K562 (cell line): ENCODE data around the gene C16orf74. TPM values are rescaled to one million over a fixed set of nuclear protein-coding genes. Genes with fewer than 3 reads are reported as not detected.

ENCODE experiments used
- ATAC-seq: fragments of 200-7000 bp; cut with Tn5 transposase; 3 replicates; pipeline ENCODE4 v1.9.1; 2020; ENCODE audit warnings: moderate library complexity
- BruUV-seq: library from RNA; stranded (reverse); fragments of 400-500 nt; replicated peaks from 2 replicates; lab custom pipeline; 2021; lab: Mats Ljungman, UMichigan
- CTCF ChIA-PET: fragments of 300-600 bp; formaldehyde crosslinking; extraction: SDS; loops from one replicate; lab custom pipeline; 2021; ENCODE audit warnings: low intra/inter-chr PET ratio; lab: Yijun Ruan, JAX
- POLR2A ChIA-PET: fragments of 300-600, 350-650 bp; sonication (Branson Sonifier 250); formaldehyde crosslinking; extraction: SDS; loops from one replicate; lab custom pipeline; 2021; ENCODE audit warnings: antibody characterized with exemption, inconsistent platforms; lab: Yijun Ruan, JAX
- DNase-seq, 4 experiments: peaks; one replicate each; pipeline versions ENCODE4 v3.0.0 to v3.0.0-alpha.2; 2011 to 2018; ENCODE audit warnings: low spot score in 3 of 4, mixed read lengths in 3 of 4; ENCODE audit errors: extremely low read depth in 1 of 4
- FAIRE-seq: peaks from 2 replicates; lab custom pipeline; 2011; peaks lifted over from hg19 to GRCh38; lab: Jason Lieb, UNC
- H2AFZ ChIP-seq: 2 replicates; pipeline ENCODE4 v1.6.0; 2011; ENCODE audit warnings: low read depth, low read length, control low read depth, inconsistent platforms
- H3K27ac ChIP-seq: fragments of 200-600 bp; 3 replicates; pipeline ENCODE4 v1.8.0; 2011; ENCODE audit warnings: low read depth, mild to moderate bottlenecking, control low read depth, inconsistent platforms, low read length, moderate library complexity, mixed read lengths; ENCODE audit errors: extremely low read depth
- H3K27me3 ChIP-seq, 2 experiments: fragments of 300-600 bp in 1 of 2; 2 replicates in 1 of 2; 3 replicates in 1 of 2; pipeline versions ENCODE4 v1.6.0 to v1.8.0; 2011; ENCODE audit warnings: inconsistent platforms in 2 of 2, low read length in 2 of 2, mild to moderate bottlenecking in 1 of 2, mixed read lengths in 1 of 2, moderate library complexity in 1 of 2; ENCODE audit not compliant: control insufficient read depth in 2 of 2, insufficient read depth in 2 of 2
- H3K36me3 ChIP-seq: fragments of 300-600 bp; 3 replicates; pipeline ENCODE4 v1.8.0; 2011; ENCODE audit warnings: mild to moderate bottlenecking, low read length, inconsistent platforms; ENCODE audit not compliant: control insufficient read depth, insufficient read depth
- H3K4me1 ChIP-seq, 2 experiments: fragments of 200-600 bp in 1 of 2; replicated peaks in 1 of 2; 2 replicates in 1 of 2; 3 replicates in 1 of 2; pipeline versions ENCODE4 v1.5.1 to v1.8.0; 2011; ENCODE audit warnings: inconsistent platforms in 2 of 2, low read length in 2 of 2, mild to moderate bottlenecking in 1 of 2, mixed read lengths in 1 of 2, moderate library complexity in 1 of 2; ENCODE audit not compliant: control insufficient read depth in 2 of 2, insufficient read depth in 2 of 2
- H3K4me2 ChIP-seq: 2 replicates; pipeline ENCODE4 v1.6.1; 2011; ENCODE audit warnings: low read length, control low read depth, inconsistent platforms, mixed read lengths; ENCODE audit not compliant: insufficient read depth
- H3K4me3 ChIP-seq: fragments of 200-600 bp; sonication (generic), shearing (Covaris generic); 2 replicates; pipeline ENCODE4 v1.5.1; 2016; ENCODE audit warnings: control low read depth, inconsistent platforms
- H3K79me2 ChIP-seq: fragments of 200-600 bp; 3 replicates; pipeline ENCODE4 v1.8.0; 2011; ENCODE audit warnings: low read length, inconsistent platforms; ENCODE audit not compliant: control insufficient read depth, insufficient read depth
- H3K9ac ChIP-seq, 2 experiments: 2 replicates each; pipeline versions ENCODE4 v1.6.0 to v1.6.1; 2011; ENCODE audit warnings: low read depth in 2 of 2, low read length in 2 of 2, control low read depth in 1 of 2, inconsistent platforms in 1 of 2, mild to moderate bottlenecking in 1 of 2, mixed read lengths in 1 of 2; ENCODE audit not compliant: insufficient read depth in 1 of 2
- H3K9me1 ChIP-seq: one replicate; pipeline ENCODE4 v1.6.0; 2011; ENCODE audit warnings: inconsistent platforms, mild to moderate bottlenecking, low read length, moderate library complexity; ENCODE audit not compliant: control insufficient read depth, insufficient read depth
- H3K9me3 ChIP-seq: replicated peaks from 2 replicates; pipeline ENCODE4 v1.5.1; 2011; ENCODE audit warnings: low read depth, low read length, inconsistent platforms; ENCODE audit not compliant: control insufficient read depth, insufficient read depth
- H4K20me1 ChIP-seq: replicated peaks from 2 replicates; pipeline ENCODE4 v1.6.1; 2011; ENCODE audit warnings: low read length, inconsistent platforms, mixed read lengths; ENCODE audit not compliant: control insufficient read depth, insufficient read depth
- CXXC5 ChIP-seq: fragments of 250-450 bp; sonication (Bioruptor Pico); IDR thresholded peaks from 2 replicates; pipeline ENCODE4 v1.8.0; 2022; ENCODE audit warnings: inconsistent platforms, mild to moderate bottlenecking, moderate library complexity
- WGBS: fragments of 100-300 bp; shearing (Covaris generic); methylation state at CpG from one replicate; pipeline ENCODE4 v1.1.6; 2016; ENCODE audit warnings: low coverage, mixed read lengths; ENCODE audit not compliant: insufficient coverage; ENCODE audit errors: missing lambda C conversion rate; 5-methylcytosine and 5-hydroxymethylcytosine counted together
- in situ Hi-C: fragments of 300-500 bp; cut with MboI; formaldehyde crosslinking; loops from 4 replicates; pipeline ENCODE4 v1.15.0; 2018; ENCODE audit warnings: inconsistent platforms, mixed read lengths
- intact Hi-C: fragments of 100-400 bp; cut with micrococcal nuclease; formaldehyde crosslinking; loops from 2 replicates; pipeline ENCODE4 v1.14.2; 2022
- microRNA counts: library from miRNA; unstranded; fragments of <30 nt; microRNA quantifications from one replicate; lab custom pipeline; 2016
- microRNA-seq: library from miRNA; unstranded; fragments of <30 nt; microRNA quantifications from one replicate; pipeline ENCODE4, GENCODE V29; 2018; ENCODE audit warnings: borderline microRNAs expressed
- polyA plus RNA-seq, 8 experiments: library from polyadenylated mRNA; depleted of rRNA in 4 of 8; stranded (reverse) in 5 of 8; unstranded in 3 of 8; fragments of >200 nt; fragmentation: Nextera tagmentation in 2 of 8; fragmentation: Illumina TruSeq in 1 of 8; extraction: Ambion mirVana in 2 of 8; extraction: Trizol in 1 of 8; gene quantifications; 2 replicates each; pipeline versions ENCODE4 v1.2.1 to v1.2.3, GENCODE V29; 2011 to 2014; ENCODE audit warnings: inconsistent platforms in 1 of 8, missing spikeins in 1 of 8
- small RNA-seq: library from RNA; depleted of rRNA; stranded (forward); fragments of <200 nt; gene quantifications from one replicate; pipeline ENCODE3, GENCODE V24; 2014
- total RNA-seq, 7 experiments: library from RNA; depleted of rRNA in 6 of 7; stranded (reverse); fragments of >200 nt in 6 of 7; fragmentation: Illumina TruSeq in 2 of 7; extraction: Trizol in 2 of 7; gene quantifications; 2 replicates each; pipeline versions ENCODE4 v1.2.1 to v1.2.3, GENCODE V29; 2011 to 2021; ENCODE audit warnings: low replicate concordance in 1 of 7
- TF ChIP-seq, protein P1 (sequence below): sonication (generic); IDR thresholded peaks from 2 replicates; pipeline ENCODE4 v1.6.1; 2016

C16orf74 gene
- total and polyA plus RNA-seq, 9 of the 15 experiments (the other 6 are each of a cell fraction or from before 2014, with no cell fraction given), result not detected

GRCh38 chr16:85657996-85658395 is 92.9 kb downstream of the C16orf74 start:
- Histone ChIP-seq H2AFZ (no peak overlapping the region), H4K20me1 (peaks cover 52% of the 10 kb centered on the region), H3K4me1 (peaks cover 0 to 48% of the 10 kb centered on the region in 2 experiments; a peak in 3 of 5 replicates), H3K4me3 (no peak overlapping the region), H3K27me3 (no peaks in the 10 kb centered on the region), H3K9me3 (no peaks in the 10 kb centered on the region), H3K36me3 (peaks cover 98% of the 10 kb centered on the region), H3K9me1 (peaks cover 4% of the 10 kb centered on the region), H3K79me2 (peaks cover 46% of the 10 kb centered on the region), H3K9ac (no peak overlapping the region), H3K27ac (no peak overlapping the region)
- POLR2A ChIA-PET, result interaction anchor here (1.1 to 3.1 kb wide), 3 partner anchors 8 to 21 kb away, joined by 3 to 10 read pairs (median 9); no protein-coding TSS in a partner anchor
- ATAC-seq (no peak), DNase-seq (no peak), FAIRE-seq (no peak)
- in situ Hi-C loops, result no loop called here
- CTCF ChIA-PET, result no interaction called here
- WGBS, result 88% methylated on average over 3 of the region's 3 CpGs
- intact Hi-C loops, result no loop called here
- no TSS peak for BruUV-seq
- TF ChIP-seq, protein P1, sequence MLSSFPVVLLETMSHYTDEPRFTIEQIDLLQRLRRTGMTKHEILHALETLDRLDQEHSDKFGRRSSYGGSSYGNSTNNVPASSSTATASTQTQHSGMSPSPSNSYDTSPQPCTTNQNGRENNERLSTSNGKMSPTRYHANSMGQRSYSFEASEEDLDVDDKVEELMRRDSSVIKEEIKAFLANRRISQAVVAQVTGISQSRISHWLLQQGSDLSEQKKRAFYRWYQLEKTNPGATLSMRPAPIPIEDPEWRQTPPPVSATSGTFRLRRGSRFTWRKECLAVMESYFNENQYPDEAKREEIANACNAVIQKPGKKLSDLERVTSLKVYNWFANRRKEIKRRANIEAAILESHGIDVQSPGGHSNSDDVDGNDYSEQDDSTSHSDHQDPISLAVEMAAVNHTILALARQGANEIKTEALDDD, result no peak
- TF ChIP-seq CXXC5, result no peak
- TF ChIP-seq, all 486 proteins: peak for 0
- H3K4me2 ChIP-seq, result no peak overlapping the region

MicroRNAs within 50 kb of the gene (microRNA counts, 767-probe panel; counts per million panel counts)
- not detected for microRNA hsa-miR-1910 (lab: Ali Mortazavi, UCI)

Small RNAs within 50 kb of the gene (microRNA-seq; reads per million reads assigned to microRNA genes)
- not detected for gene MIR1910

Small RNAs within 50 kb of the gene (small RNA-seq; reads per million reads assigned to genes)
- not detected for gene RN7SL381P
- gene RNU1-103P, result 0.11 reads per million

Other genes with a start within 250 kb of the C16orf74 start
- gene GSE1, start 137.8 kb downstream of the C16orf74 start, total RNA-seq (2014; rRNA removed), result 89.1 and 104 TPM in 2 replicates
- 40.9 and 41.8 TPM in 2 replicates for gene GSE1, start 137.8 kb downstream of the C16orf74 start, total RNA-seq (2014; rRNA removed; fragmentation: Illumina TruSeq; extraction: Trizol)
- 57.9 and 60.6 TPM in 2 replicates for gene GSE1, start 137.8 kb downstream of the C16orf74 start, total RNA-seq (2015; rRNA removed; fragmentation: Illumina TruSeq; extraction: Trizol)
- gene GSE1, start 137.8 kb downstream of the C16orf74 start, total RNA-seq (2021), result 208 and 244 TPM in 2 replicates
- gene GSE1, start 137.8 kb downstream of the C16orf74 start, polyA plus RNA-seq (2011; rRNA removed), result 54.2 and 64.0 TPM in 2 replicates
- gene GSE1, start 137.8 kb downstream of the C16orf74 start, polyA plus RNA-seq (2014; fragmentation: Illumina TruSeq; extraction: Trizol), result 116 and 138 TPM in 2 replicates
- 10 to 100 TPM; 12.2 to 15.8 TPM for gene GSE1, start 137.8 kb downstream of the C16orf74 start, polyA plus RNA-seq (2014; fragmentation: Nextera tagmentation; extraction: Ambion mirVana)
- 101 and 116 TPM in 2 replicates for gene GSE1, start 137.8 kb downstream of the C16orf74 start, polyA plus RNA-seq (2014; rRNA removed)
- gene GINS2, start 62.1 kb downstream of the C16orf74 start, total RNA-seq (2014; rRNA removed), result 42.0 and 44.2 TPM in 2 replicates
- 43.8 and 47.3 TPM in 2 replicates for gene GINS2, start 62.1 kb downstream of the C16orf74 start, total RNA-seq (2014; rRNA removed; fragmentation: Illumina TruSeq; extraction: Trizol)
- gene GINS2, start 62.1 kb downstream of the C16orf74 start, total RNA-seq (2015; rRNA removed; fragmentation: Illumina TruSeq; extraction: Trizol), result 39.4 and 40.4 TPM in 2 replicates
- gene GINS2, start 62.1 kb downstream of the C16orf74 start, total RNA-seq (2021), result 57.5 and 61.6 TPM in 2 replicates
- gene GINS2, start 62.1 kb downstream of the C16orf74 start, polyA plus RNA-seq (2011; rRNA removed), result 38.4 and 44.6 TPM in 2 replicates
- 41.4 and 49.8 TPM in 2 replicates for gene GINS2, start 62.1 kb downstream of the C16orf74 start, polyA plus RNA-seq (2014; fragmentation: Illumina TruSeq; extraction: Trizol)
- 10 to 100 TPM; 61.3 to 76.2 TPM for gene GINS2, start 62.1 kb downstream of the C16orf74 start, polyA plus RNA-seq (2014; fragmentation: Nextera tagmentation; extraction: Ambion mirVana)
- 42.3 and 42.9 TPM in 2 replicates for gene GINS2, start 62.1 kb downstream of the C16orf74 start, polyA plus RNA-seq (2014; rRNA removed)
- gene EMC8, start 48.4 kb upstream of the C16orf74 start, total RNA-seq (2014; rRNA removed), result 81.8 and 86.4 TPM in 2 replicates
- gene EMC8, start 48.4 kb upstream of the C16orf74 start, total RNA-seq (2014; rRNA removed; fragmentation: Illumina TruSeq; extraction: Trizol), result 36.4 and 48.6 TPM in 2 replicates
- gene EMC8, start 48.4 kb upstream of the C16orf74 start, total RNA-seq (2015; rRNA removed; fragmentation: Illumina TruSeq; extraction: Trizol), result 49.9 and 56.4 TPM in 2 replicates
- gene EMC8, start 48.4 kb upstream of the C16orf74 start, total RNA-seq (2021), result 60.8 and 71.9 TPM in 2 replicates
- gene EMC8, start 48.4 kb upstream of the C16orf74 start, polyA plus RNA-seq (2011; rRNA removed), result 45.2 and 54.7 TPM in 2 replicates
- 32.7 and 39.8 TPM in 2 replicates for gene EMC8, start 48.4 kb upstream of the C16orf74 start, polyA plus RNA-seq (2014; fragmentation: Illumina TruSeq; extraction: Trizol)
- 10 to 100 TPM; 11.4 to 14.0 TPM for gene EMC8, start 48.4 kb upstream of the C16orf74 start, polyA plus RNA-seq (2014; fragmentation: Nextera tagmentation; extraction: Ambion mirVana)
- gene EMC8, start 48.4 kb upstream of the C16orf74 start, polyA plus RNA-seq (2014; rRNA removed), result 61.7 and 69.1 TPM in 2 replicates
- gene COX4I1, start 48.6 kb upstream of the C16orf74 start, total RNA-seq (2014; rRNA removed), result 941 and 994 TPM in 2 replicates
- 526 and 685 TPM in 2 replicates for gene COX4I1, start 48.6 kb upstream of the C16orf74 start, total RNA-seq (2014; rRNA removed; fragmentation: Illumina TruSeq; extraction: Trizol)
- gene COX4I1, start 48.6 kb upstream of the C16orf74 start, total RNA-seq (2015; rRNA removed; fragmentation: Illumina TruSeq; extraction: Trizol), result 613 and 651 TPM in 2 replicates
- gene COX4I1, start 48.6 kb upstream of the C16orf74 start, total RNA-seq (2021), result 827 and 832 TPM in 2 replicates
- gene COX4I1, start 48.6 kb upstream of the C16orf74 start, polyA plus RNA-seq (2011; rRNA removed), result 1,032 and 1,039 TPM in 2 replicates
- gene COX4I1, start 48.6 kb upstream of the C16orf74 start, polyA plus RNA-seq (2014; fragmentation: Illumina TruSeq; extraction: Trizol), result 1,040 and 1,078 TPM in 2 replicates
- gene COX4I1, start 48.6 kb upstream of the C16orf74 start, polyA plus RNA-seq (2014; fragmentation: Nextera tagmentation; extraction: Ambion mirVana), result 1,000 to 10,000 TPM; 1,936 to 2,356 TPM
- 1,078 and 1,164 TPM in 2 replicates for gene COX4I1, start 48.6 kb upstream of the C16orf74 start, polyA plus RNA-seq (2014; rRNA removed)
- not detected in 2 replicates for gene IRF8, start 148.1 kb upstream of the C16orf74 start, total RNA-seq (2014; rRNA removed)
- gene IRF8, start 148.1 kb upstream of the C16orf74 start, total RNA-seq (2014; rRNA removed; fragmentation: Illumina TruSeq; extraction: Trizol), result not detected in 2 replicates
- not detected in 2 replicates for gene IRF8, start 148.1 kb upstream of the C16orf74 start, total RNA-seq (2015; rRNA removed; fragmentation: Illumina TruSeq; extraction: Trizol)
- 0.65 and 0.98 TPM in 2 replicates for gene IRF8, start 148.1 kb upstream of the C16orf74 start, total RNA-seq (2021)
- gene IRF8, start 148.1 kb upstream of the C16orf74 start, polyA plus RNA-seq (2011; rRNA removed), result not detected in 2 replicates
- 0.07 TPM in 1 of 2 replicates, not detected in the other for gene IRF8, start 148.1 kb upstream of the C16orf74 start, polyA plus RNA-seq (2014; fragmentation: Illumina TruSeq; extraction: Trizol)
- gene IRF8, start 148.1 kb upstream of the C16orf74 start, polyA plus RNA-seq (2014; fragmentation: Nextera tagmentation; extraction: Ambion mirVana), result not detected
- 0.01 and 0.03 TPM in 2 replicates for gene IRF8, start 148.1 kb upstream of the C16orf74 start, polyA plus RNA-seq (2014; rRNA removed)